Umbilical cord (tissue), 2 donors: ENCODE results near the gene EGFL7. TPM values are rescaled to one million over a fixed set of nuclear protein-coding genes. Genes with fewer than 3 reads are reported as not detected.

Experiments
- DNase-seq: peaks from one replicate; pipeline ENCODE4 v3.0.0-alpha.2; 2015; ENCODE audit warnings: low spot score
- total RNA-seq: library from RNA; depleted of rRNA; stranded (reverse); fragments of >200 nt; gene quantifications from one replicate; pipeline ENCODE4 v1.2.3, GENCODE V29; 2014; ENCODE audit warnings: low replicate concordance; ENCODE audit not compliant: insufficient read depth

Gene EGFL7
- total RNA-seq, 1 donor from 2014 or later = 49.4 TPM

- no peak for DNase-seq
Observed at GRCh38 chr9:136659861-136660784, 2.6 kb upstream of the EGFL7 start.

GRCh38 chr9:136660971-136661550 is 1.7 kb upstream of the EGFL7 start:
- DNase-seq = no peak

GRCh38 chr9:136661641-136662325 is 933 bp upstream of the EGFL7 start:
- DNase-seq = no peak

DNA sequence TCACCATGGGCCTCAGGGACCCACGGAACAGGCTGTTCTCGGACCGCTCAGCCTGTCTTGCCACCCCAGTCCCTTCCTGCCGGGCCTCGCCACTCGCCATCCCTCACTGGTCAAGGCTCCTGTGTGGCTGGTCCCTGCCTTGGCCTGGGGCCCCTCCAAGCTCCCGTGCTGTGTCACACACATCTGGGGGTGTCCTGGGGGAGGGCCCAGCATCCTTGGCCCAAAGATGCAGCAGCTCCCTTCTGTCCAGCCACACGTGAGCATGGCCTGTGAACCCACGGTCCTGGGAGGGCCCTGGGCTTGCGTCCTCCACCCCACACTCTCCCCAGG is 425 bp upstream of the EGFL7 start:
- DNase-seq = no peak

DNA sequence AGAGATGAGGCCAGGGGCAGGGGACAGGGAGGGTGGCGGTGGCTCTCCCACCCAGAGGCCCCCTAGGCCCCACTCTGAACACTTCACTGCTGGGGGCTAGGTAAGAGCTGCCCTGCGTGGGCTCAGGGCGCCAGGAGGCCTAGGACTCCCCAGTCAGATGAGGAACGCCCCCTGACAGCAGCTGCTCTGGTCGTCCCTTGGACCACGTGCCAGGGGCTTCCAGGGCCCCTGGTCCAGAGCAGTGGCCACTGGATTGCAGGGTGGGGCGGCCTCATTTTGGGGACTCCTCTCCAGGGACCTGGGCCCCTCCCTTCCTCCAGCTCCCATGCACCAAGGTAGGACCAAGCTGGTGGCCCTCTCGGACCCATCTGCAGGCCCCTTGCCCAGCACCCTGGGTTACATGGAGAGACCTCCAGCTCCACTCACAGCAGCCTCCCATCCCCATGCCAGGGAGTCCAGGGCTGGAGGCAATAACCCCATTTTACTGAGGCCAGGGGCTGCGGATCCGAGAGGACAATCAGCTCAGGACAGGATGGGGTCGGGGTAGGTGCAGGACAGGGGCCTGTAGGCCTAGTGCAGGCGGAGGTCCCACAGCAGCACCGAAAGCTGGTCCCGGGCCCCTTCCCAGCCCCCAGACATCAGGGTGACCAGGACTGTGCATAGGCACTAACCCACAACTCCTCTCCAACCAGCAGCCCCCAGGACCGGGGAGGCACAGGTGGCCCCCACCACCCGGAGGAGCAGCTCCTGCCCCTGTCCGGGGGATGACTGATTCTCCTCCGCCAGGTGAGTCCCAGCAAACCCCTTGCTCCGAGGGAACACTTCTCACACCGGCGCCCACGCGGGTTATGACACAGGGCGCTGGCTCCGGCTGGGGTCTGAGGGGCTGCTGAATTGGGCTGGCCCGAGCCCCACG is 1.5 kb downstream of the EGFL7 start:
- DNase-seq = no peak

DNA sequence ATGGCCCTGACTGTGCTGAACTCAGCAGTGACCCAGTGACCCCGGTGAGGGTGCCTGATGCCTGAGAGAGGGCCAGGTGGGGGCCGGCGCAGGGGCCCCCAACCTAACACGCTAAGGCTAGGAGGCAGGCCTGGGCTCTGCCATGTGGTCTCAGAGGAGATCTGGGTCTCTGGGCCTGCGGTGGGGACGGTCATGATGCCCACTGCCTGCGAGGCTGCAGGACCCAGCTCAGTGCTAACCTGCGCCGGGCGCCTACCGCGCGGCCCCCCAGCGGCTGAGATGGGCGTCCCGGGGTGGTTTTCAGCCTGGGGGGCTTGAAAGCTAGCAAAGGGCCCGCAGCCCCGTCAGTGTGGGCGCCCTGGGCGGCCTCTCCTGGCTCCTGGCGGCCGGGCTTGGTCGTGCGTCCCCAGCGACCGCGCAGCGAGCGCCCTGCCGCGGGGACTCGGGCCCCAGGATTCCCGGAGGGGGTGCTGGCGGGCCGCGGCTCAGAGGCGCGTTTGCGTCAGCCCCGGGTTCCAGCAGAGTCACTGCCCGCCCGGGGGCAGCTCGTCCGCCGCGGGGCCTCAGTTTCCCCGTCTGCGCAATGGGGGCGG is 2.5 kb downstream of the EGFL7 start:
- DNase-seq = no peak

GRCh38 chr9:136665704-136666371 is 3.1 kb downstream of the EGFL7 start:
- no peak for DNase-seq

- no peak for DNase-seq
Observed at GRCh38 chr9:136666372-136667213, 3.9 kb downstream of the EGFL7 start.

DNA sequence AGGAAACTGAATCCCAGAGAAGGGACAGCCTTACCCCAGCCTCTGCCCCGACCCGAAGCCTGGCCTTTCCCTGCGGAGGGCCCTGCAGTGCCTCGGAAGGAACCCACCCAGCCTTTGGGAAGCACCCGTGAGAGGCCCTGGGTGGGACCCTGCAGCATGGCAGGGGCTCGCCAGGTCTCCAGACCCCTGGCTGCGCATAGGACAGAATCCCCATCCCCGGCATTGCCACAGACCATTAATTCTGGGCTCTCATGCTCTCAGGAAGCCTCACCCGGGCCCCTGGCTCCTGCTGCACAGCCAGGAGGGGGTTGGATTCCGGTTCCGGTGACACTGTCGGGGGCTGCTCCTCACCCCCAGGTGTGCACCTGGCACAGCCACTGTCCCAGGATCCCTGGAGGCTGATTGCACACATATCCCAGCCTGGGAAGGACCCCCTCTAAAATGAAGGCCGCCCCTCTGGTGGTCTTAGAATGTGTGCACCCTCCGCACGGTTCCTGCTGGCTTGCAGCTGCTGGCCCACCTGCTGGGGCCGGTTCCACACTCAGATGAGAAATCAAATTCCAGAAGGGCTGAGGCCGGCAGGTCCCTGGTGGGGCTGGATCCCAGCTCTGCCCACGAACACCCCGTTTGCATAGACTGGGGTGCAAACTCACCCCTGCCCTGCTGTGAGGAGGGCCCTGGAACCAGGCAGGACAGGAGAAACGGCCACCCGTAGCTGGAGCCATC is 4.7 kb downstream of the EGFL7 start:
- DNase-seq = no peak

DNA sequence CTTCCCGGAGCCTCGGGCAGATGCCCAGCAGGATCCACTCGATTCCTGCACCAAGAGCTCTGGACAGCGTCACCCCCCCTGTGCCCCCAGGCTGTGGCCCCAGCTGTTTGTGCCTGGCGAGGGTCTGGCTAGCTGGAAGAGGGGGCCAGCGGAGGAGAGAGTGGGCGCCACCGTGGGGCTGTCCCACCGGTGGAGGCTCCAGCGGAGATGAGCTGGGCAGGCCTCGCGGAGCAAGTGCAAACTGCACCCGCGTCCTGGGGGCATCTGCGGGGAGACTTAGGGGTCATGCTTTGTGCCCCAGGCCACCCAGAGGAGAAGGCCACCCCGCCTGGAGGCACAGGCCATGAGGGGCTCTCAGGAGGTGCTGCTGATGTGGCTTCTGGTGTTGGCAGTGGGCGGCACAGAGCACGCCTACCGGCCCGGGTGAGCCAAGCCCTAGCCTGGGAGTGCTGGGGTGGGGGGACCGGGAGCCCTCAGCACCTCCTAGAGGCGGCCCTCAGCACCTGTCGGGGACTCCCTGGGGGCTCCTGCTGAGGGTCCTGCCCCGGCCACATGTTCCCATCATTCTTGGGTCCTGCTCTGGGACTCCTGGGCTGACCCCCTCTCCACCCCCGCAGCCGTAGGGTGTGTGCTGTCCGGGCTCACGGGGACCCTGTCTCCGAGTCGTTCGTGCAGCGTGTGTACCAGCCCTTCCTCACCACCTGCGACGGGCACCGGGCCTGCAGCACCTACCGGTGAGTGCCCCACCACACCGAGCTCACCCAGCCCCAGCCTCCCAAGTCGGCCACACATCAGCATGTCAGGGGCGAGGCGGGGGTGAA is 5.4 kb downstream of the EGFL7 start:
- no peak for DNase-seq

GRCh38 chr9:136668983-136669790 is 6.5 kb downstream of the EGFL7 start:
- DNase-seq = no peak

GRCh38 chr9:136669791-136670464 is 7.2 kb downstream of the EGFL7 start:
- DNase-seq = no peak

DNA sequence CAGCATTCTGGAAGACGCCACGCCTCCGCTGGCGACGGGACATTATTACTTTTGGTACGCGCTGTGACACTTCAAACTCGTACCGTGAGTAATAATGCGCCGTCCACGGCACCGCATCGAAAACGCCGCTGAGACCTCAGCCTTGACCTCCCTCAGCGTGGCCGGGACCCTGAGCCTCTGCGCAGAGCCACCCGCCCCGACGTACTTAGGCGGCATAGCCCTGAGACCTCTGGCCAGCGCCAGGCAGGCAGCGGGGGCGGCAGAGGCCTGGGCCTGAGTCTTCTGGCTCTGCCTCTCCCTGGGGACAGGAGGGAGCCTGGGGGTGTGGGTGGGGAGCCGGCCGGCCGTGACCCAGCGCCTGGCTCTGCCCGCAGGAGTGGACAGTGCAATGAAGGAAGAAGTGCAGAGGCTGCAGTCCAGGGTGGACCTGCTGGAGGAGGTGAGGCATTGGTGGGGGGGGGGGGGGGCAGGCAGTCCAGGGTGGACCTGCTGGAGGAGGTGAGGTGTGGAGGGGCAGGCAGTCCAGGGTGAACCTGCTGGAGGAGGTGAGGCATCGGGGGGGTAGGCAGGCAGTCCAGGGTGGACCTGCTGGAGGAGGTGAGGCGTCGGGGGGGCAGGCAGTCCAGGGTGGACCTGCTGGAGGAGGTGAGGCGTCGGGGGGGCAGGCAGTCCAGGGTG is 8.0 kb downstream of the EGFL7 start:
- DNase-seq = no peak

DNA sequence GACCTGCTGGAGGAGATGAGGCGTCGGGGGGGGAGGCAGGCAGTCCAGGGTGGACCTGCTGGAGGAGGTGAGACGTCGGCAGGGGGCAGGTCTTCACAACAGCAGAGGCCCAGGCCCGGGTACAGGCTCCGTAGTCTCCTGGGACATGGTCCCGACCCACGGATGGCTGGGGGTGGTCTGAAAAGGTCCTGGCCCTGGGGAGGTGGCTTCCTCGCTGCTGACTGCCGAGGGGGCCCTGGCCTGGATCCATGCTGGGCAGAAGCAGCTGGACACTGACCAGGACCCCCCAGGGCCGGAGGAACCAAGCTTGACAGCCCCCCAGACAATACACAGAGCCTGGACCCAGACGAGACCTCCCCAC is 8.5 kb downstream of the EGFL7 start:
- no peak for DNase-seq

GRCh38 chr9:136671646-136672430 is 9.1 kb downstream of the EGFL7 start:
- DNase-seq = no peak
